ENCODE measurements around the gene TIMP4.

Gene TIMP4

GRCh38 chr3:12185172-12185710 lies 26.5 kb upstream of the TIMP4 start:
- DNase-seq: no peak

- DNase-seq: no peak
Observed at GRCh38 chr3:12184541-12184940, 25.8 kb upstream of the TIMP4 start.

GRCh38 chr3:12182687-12183441 lies 24.2 kb upstream of the TIMP4 start:
- no peak for DNase-seq

- DNase-seq: no peak
Observed at GRCh38 chr3:12181806-12182205, 23.1 kb upstream of the TIMP4 start.

GRCh38 chr3:12181301-12181700 lies 22.6 kb upstream of the TIMP4 start:
- no peak for DNase-seq

GRCh38 chr3:12180631-12181030 lies 21.9 kb upstream of the TIMP4 start:
- peak; percentile 71 to 75 (median 72) for DNase-seq

- DNase-seq: peak in 1 of 3 donors; percentile 37
Observed at GRCh38 chr3:12180218-12180617, 21.5 kb upstream of the TIMP4 start.

- DNase-seq: no peak
Observed at GRCh38 chr3:12179441-12179840, 20.7 kb upstream of the TIMP4 start.

GRCh38 chr3:12178091-12178820 lies 19.5 kb upstream of the TIMP4 start:
- DNase-seq: peak; percentile 47 to 52 (median 50)

GRCh38 chr3:12177126-12177525 lies 18.4 kb upstream of the TIMP4 start:
- no peak for DNase-seq

- peak; percentile 66 to 72 (median 70) for DNase-seq
Observed at GRCh38 chr3:12175844-12176453, 17.2 kb upstream of the TIMP4 start.

GRCh38 chr3:12175137-12175593 lies 16.5 kb upstream of the TIMP4 start:
- DNase-seq: no peak

DNA sequence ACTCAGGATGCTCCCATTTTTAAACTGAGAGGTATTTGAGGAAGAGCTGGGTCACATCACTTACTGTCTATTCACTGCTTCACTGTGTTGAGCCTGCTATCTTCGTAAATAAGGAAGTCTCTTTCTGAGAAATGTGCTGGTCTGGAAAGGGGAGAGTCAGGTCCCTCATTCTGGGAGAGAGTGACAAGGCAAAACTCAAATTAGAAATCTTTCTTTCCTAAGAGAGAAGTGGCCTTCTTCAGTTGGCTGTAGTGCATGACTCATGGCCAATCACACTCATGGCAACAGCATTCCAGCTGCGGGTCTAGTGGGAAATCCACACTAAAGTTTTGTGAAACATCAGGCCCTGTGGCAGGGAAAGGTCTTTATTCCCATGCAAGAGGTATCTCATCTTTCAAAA lies 11.5 kb upstream of the TIMP4 start:
- DNase-seq: peak; percentile 78 to 90 (median 86)

DNA sequence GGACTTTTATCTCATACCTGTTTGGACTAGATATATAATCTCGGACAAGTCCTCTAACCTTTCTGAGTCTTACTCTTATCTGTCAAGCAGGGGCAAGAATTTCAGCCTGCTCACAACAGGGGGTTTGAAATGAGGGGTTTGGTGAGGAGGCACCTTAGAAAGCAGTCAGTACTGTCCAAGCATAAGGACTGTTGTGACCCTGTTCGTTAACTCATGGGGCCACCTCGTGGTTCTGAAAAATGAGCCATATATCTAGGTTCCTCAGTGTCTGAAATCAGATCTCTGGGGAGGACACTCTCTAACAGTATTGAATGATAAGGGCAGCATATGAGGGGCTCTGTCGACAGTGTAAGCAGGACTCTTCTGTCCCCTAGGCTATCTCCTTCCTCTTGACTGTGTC lies 7.2 kb upstream of the TIMP4 start:
- DNase-seq: no peak

- DNase-seq: no peak
Observed at GRCh38 chr3:12159227-12159601, 502 bp upstream of the TIMP4 start.

DNA sequence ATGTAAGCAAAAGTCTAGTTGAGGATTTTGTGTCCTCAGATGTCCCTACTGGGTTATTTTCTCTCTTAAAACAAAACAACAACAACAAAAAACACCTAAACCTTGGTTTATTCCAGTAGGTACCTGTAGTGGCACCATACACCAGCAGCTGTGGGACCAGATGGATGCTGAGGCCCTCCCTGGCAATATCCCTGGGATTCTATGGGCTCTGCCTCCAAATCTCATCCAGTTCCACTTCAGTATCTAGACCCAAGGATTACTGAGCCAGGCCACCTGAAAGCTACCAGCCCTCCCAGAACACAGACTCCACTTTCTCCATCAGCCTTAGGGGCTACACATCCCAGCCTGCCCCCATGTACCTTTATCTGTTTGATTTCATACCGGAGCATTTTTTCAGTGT lies 1.7 kb downstream of the TIMP4 start:
- no peak for DNase-seq

DNA sequence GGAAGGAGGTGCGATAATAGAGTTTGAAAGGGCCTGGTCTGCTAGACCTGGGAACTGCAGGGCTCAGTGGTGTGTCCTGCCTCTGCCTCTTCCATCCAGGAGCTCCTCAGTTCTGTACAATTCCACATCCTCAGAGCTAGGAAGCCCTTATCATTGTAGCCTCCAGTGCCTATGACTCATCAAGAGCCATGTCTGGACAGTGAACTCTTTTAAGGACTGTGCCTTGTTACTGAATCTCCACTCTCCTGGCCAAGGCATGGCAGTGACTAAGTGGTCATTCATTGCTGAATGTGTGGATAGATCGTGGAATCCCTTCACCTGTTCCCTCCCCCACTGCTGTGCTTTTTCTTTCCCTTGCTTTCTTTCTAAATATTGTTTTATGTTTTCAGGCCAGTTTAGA lies 2.9 kb downstream of the TIMP4 start:
- DNase-seq: peak in 2 of 3 donors; percentile 46 to 56

DNA sequence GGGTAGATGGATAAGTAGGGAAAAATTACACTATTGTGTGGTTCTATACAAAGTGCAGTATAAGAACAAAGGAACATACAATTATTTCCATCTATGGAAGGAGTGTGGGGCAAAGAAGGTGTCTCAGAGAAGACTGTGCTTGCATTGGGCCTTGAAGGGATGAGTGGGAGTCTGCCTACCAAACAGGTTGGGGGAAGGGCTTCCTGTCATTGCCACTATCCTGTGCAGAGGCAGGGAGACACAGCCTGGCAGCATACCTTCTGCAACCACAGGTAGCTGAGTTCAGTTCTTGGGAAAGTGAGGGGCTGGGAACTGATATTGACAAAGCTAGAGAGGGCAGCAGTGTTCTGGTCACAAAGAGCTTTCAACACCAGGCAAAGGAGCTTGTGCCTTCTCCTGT lies 3.4 kb downstream of the TIMP4 start:
- no peak for DNase-seq

GRCh38 chr3:12154151-12154550 lies 4.6 kb downstream of the TIMP4 start:
- no peak for DNase-seq

GRCh38 chr3:12150112-12150511 lies 8.6 kb downstream of the TIMP4 start:
- DNase-seq: no peak

GRCh38 chr3:12149029-12149428 lies 9.7 kb downstream of the TIMP4 start:
- no peak for DNase-seq

GRCh38 chr3:12148183-12148940 lies 10.3 kb downstream of the TIMP4 start:
- DNase-seq: peak in 1 of 3 donors; percentile 15

Data from suppressor macrophage treated with lipopolysaccharide for 1 hour (primary cell).